Measurements from ENCODE around the gene IFIT1B. TPM values are rescaled to one million over a fixed set of nuclear protein-coding genes. Genes with fewer than 3 reads are reported as not detected.

The IFIT1B gene
- polyA plus RNA-seq, 1 experiment = not detected

- POLR2A ChIA-PET = no interaction called here
- Histone ChIP-seq H3K27ac (ENCODE audit: low read depth, low read length) (no peak overlapping the region), H3K9me3 (ENCODE audit: control insufficient read depth, insufficient read depth, low read length) (no peaks in the 10 kb centered on the region), H3K27me3 (ENCODE audit: control insufficient read depth, insufficient read depth, low read length) (no peaks in the 10 kb centered on the region), H3K4me3 (ENCODE audit: low read depth, low read length) (no peak overlapping the region)
- TF ChIP-seq CTCF (IDR thresholded peaks at IDR 0.05; ENCODE audit: low read depth, low read length) = no peak
- CTCF ChIA-PET = interaction anchor here (0.6 kb wide), 1 partner anchor 73 kb away, joined by 4 read pairs; no protein-coding TSS in a partner anchor
- no peak for DNase-seq (ENCODE audit: low read depth, low spot score)
These were observed 14.0 kb upstream of the IFIT1B start for GRCh38 chr10:89363729-89364442.

- H3K4me3 ChIP-seq (ENCODE audit: low read depth, low read length) = no peak overlapping the region
- POLR2A ChIA-PET = no interaction called here
- no peak for TF ChIP-seq CTCF (IDR thresholded peaks at IDR 0.05; ENCODE audit: low read depth, low read length)
- CTCF ChIA-PET = no interaction called here
- H3K27me3 ChIP-seq (ENCODE audit: control insufficient read depth, insufficient read depth, low read length) = no peaks in the 10 kb centered on the region
- H3K27ac ChIP-seq (ENCODE audit: low read depth, low read length) = no peak overlapping the region
- DNase-seq (ENCODE audit: low read depth, low spot score) = no peak
- H3K9me3 ChIP-seq (ENCODE audit: control insufficient read depth, insufficient read depth, low read length) = no peaks in the 10 kb centered on the region
These were observed 13.3 kb upstream of the IFIT1B start for GRCh38 chr10:89364531-89364930.

- no peak overlapping the region for H3K27ac ChIP-seq (ENCODE audit: low read depth, low read length)
- CTCF ChIA-PET = interaction anchor here (0.6 to 3.4 kb wide), 5 partner anchors 39 to 149 kb away, joined by 3 to 31 read pairs (median 14); partner anchors contain the start of gene IFIT3
- H3K27me3 ChIP-seq (ENCODE audit: control insufficient read depth, insufficient read depth, low read length) = no peaks in the 10 kb centered on the region
- TF ChIP-seq CTCF (IDR thresholded peaks at IDR 0.05; ENCODE audit: low read depth, low read length) = no peak
- DNase-seq (ENCODE audit: low read depth, low spot score) = no peak
- POLR2A ChIA-PET = no interaction called here
- H3K4me3 ChIP-seq (ENCODE audit: low read depth, low read length) = no peak overlapping the region
- no peaks in the 10 kb centered on the region for H3K9me3 ChIP-seq (ENCODE audit: control insufficient read depth, insufficient read depth, low read length)
These were observed 10.3 kb upstream of the IFIT1B start for GRCh38 chr10:89367529-89367928.

GRCh38 chr10:89368129-89368528 is 9.7 kb upstream of the IFIT1B start:
- Histone ChIP-seq H3K27ac (ENCODE audit: low read depth, low read length) (no peak overlapping the region), H3K27me3 (ENCODE audit: control insufficient read depth, insufficient read depth, low read length) (no peaks in the 10 kb centered on the region), H3K4me3 (ENCODE audit: low read depth, low read length) (no peak overlapping the region), H3K9me3 (ENCODE audit: control insufficient read depth, insufficient read depth, low read length) (no peaks in the 10 kb centered on the region)
- ChIA-PET POLR2A (no interaction called here), CTCF (interaction anchor here (0.6 to 3.4 kb wide), 17 partner anchors 9 to 150 kb away, joined by 3 to 31 read pairs (median 8); partner anchors contain the start of genes IFIT2, IFIT3 and LIPA)
- TF ChIP-seq CTCF (IDR thresholded peaks at IDR 0.05; ENCODE audit: low read depth, low read length) = no peak
- DNase-seq (ENCODE audit: low read depth, low spot score) = no peak

All from AG04450 (cell line).